GM12891 (cell line): Measurements from ENCODE around the gene NPIPB6.

Experiments
- POLR2A ChIP-seq: IDR thresholded peaks from 2 replicates; pipeline ENCODE4 v1.6.1; 2011; ENCODE audit warnings: low read depth, low read length, control low read depth
- POLR2AphosphoS5 ChIP-seq: IDR thresholded peaks from 2 replicates; pipeline ENCODE4 v1.6.1; 2011; ENCODE audit warnings: low read depth, low read length, control low read depth
- TAF1 ChIP-seq: IDR thresholded peaks from 2 replicates; pipeline ENCODE4 v1.6.1; 2011; ENCODE audit warnings: low read depth, low read length, control low read depth

- TF ChIP-seq POLR2AphosphoS5 (no peak), POLR2A (no peak), TAF1 (no peak)
These were observed 46.0 kb downstream of the NPIPB6 start for GRCh38 chr16:28317040-28317880.
